ENCODE data around the gene PTPN2.

PTPN2 gene

DNA sequence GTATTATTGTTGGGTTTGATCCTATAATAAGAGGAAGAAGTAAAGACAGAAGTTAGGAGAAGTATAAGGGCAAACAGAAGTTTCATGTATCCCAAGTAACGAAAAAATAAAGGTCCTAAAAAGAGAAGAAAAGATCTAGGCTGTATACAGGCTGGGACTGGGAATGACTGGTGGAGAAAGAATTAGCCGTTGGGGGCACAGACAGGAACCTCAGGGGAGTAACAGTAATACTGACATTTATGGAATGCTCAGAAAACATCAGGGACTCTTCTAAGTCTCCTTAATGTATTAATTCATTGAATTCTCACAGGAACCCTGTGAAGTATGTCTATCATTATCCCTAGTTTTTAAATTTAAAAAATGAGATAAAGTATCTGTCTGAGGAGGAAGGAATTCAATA is 67.6 kb downstream of the PTPN2 start:
- no peak overlapping the region for H3K9ac ChIP-seq (ENCODE audit: low read length)
- no peaks in the 10 kb centered on the region for H3K27me3 ChIP-seq (ENCODE audit: low read length)
- no peak overlapping the region for H3K27ac ChIP-seq (ENCODE audit: low read depth, low read length)
- no peak overlapping the region for H2AFZ ChIP-seq (ENCODE audit: low read depth, low read length, severe bottlenecking)
- no peaks in the 10 kb centered on the region for H3K79me2 ChIP-seq (ENCODE audit: insufficient read depth, low read length)
- H3K9me2 ChIP-seq (replicated peaks; ENCODE audit: insufficient read depth, low read length) = no peaks in the 10 kb centered on the region
- no peaks in the 10 kb centered on the region for H4K20me1 ChIP-seq (ENCODE audit: low read depth, low read length)
- no peak overlapping the region for H3K4me3 ChIP-seq (ENCODE audit: insufficient read depth, low read length, poor library complexity, severe bottlenecking)
- peaks cover 19% of the 10 kb centered on the region; the same call in 1 of the 2 replicates for H3K36me3 ChIP-seq (ENCODE audit: low read length)
- no peaks in the 10 kb centered on the region for H3F3A ChIP-seq (ENCODE audit: insufficient read depth)
- no peak overlapping the region for H3K4me2 ChIP-seq (ENCODE audit: low read depth, low read length, poor library complexity, severe bottlenecking)
- H3K9me3 ChIP-seq (ENCODE audit: insufficient read depth, low read length) = no peaks in the 10 kb centered on the region
- TF ChIP-seq CTCF (IDR thresholded peaks at IDR 0.05; ENCODE audit: insufficient read depth, low read length, poor library complexity, severe bottlenecking) (no peak), EZH2phosphoT487 (conservative IDR thresholded peaks at IDR 0.05; ENCODE audit: low read length) (no peak)

DNA sequence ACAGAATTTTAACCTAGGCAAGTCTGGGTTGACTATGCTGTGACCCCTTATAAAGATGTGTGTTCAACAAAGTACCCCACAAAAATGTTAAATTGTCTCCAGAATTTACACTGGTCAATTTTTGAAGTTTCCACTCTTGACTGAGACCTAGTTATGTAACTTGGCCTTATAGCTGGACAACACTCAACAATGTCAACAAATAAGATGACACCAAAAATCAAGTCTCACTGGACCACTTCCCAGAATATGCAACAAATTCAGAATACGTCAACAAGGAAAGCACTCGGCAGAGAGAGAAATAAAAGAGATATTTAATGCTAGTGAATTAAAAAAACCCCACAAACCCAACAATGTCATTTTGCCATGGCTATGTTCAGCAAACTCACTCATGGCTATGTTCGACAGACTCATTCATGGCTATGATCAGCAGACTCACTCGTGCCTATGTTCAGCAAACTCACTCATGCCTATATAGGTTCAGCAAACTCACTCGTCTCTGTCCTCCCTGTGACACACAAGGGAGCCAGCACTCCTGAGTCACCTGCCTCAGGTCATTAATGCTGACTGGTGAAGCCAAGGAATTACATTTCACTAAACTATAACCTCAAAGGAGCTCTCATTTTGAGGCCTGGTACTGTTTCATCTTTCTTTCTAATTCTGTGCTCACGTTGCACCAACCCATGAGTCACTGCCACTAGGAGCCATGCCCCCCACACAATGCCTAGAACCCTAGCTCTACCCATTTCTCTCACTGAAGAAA is 72.7 kb downstream of the PTPN2 start:
- Histone ChIP-seq H3K9me2 (replicated peaks; ENCODE audit: insufficient read depth, low read length) (no peaks in the 10 kb centered on the region), H2AFZ (ENCODE audit: low read depth, low read length, severe bottlenecking) (no peak overlapping the region), H3F3A (ENCODE audit: insufficient read depth) (no peaks in the 10 kb centered on the region), H3K27me3 (ENCODE audit: low read length) (no peaks in the 10 kb centered on the region), H3K9ac (ENCODE audit: low read length) (no peak overlapping the region), H3K79me2 (ENCODE audit: insufficient read depth, low read length) (no peaks in the 10 kb centered on the region), H3K4me3 (ENCODE audit: insufficient read depth, low read length, poor library complexity, severe bottlenecking) (no peak overlapping the region), H3K9me3 (ENCODE audit: insufficient read depth, low read length) (no peaks in the 10 kb centered on the region), H3K4me2 (ENCODE audit: low read depth, low read length, poor library complexity, severe bottlenecking) (no peak overlapping the region), H4K20me1 (ENCODE audit: low read depth, low read length) (no peaks in the 10 kb centered on the region), H3K27ac (ENCODE audit: low read depth, low read length) (no peak overlapping the region), H3K36me3 (ENCODE audit: low read length) (peaks cover 10% of the 10 kb centered on the region; the same call in 1 of the 2 replicates)
- TF ChIP-seq EZH2phosphoT487 (conservative IDR thresholded peaks at IDR 0.05; ENCODE audit: low read length) (no peak), CTCF (IDR thresholded peaks at IDR 0.05; ENCODE audit: insufficient read depth, low read length, poor library complexity, severe bottlenecking) (no peak)

GRCh38 chr18:12803069-12803936 is 80.7 kb downstream of the PTPN2 start:
- Histone ChIP-seq H3K27me3 (ENCODE audit: low read length) (no peaks in the 10 kb centered on the region), H3K9me3 (ENCODE audit: insufficient read depth, low read length) (no peaks in the 10 kb centered on the region), H3K9me2 (replicated peaks; ENCODE audit: insufficient read depth, low read length) (no peaks in the 10 kb centered on the region), H3K9ac (ENCODE audit: low read length) (no peak overlapping the region), H3K4me2 (ENCODE audit: low read depth, low read length, poor library complexity, severe bottlenecking) (no peak overlapping the region), H4K20me1 (ENCODE audit: low read depth, low read length) (no peaks in the 10 kb centered on the region), H3F3A (ENCODE audit: insufficient read depth) (no peaks in the 10 kb centered on the region), H3K4me3 (ENCODE audit: insufficient read depth, low read length, poor library complexity, severe bottlenecking) (no peak overlapping the region), H3K36me3 (ENCODE audit: low read length) (peaks cover 2% of the 10 kb centered on the region; the same call in 1 of the 2 replicates), H3K27ac (ENCODE audit: low read depth, low read length) (no peak overlapping the region), H2AFZ (ENCODE audit: low read depth, low read length, severe bottlenecking) (no peak overlapping the region), H3K79me2 (ENCODE audit: insufficient read depth, low read length) (no peaks in the 10 kb centered on the region)
- TF ChIP-seq EZH2phosphoT487 (conservative IDR thresholded peaks at IDR 0.05; ENCODE audit: low read length) (no peak), CTCF (IDR thresholded peaks at IDR 0.05; ENCODE audit: insufficient read depth, low read length, poor library complexity, severe bottlenecking) (no peak)

Data from SU-DHL-6 (cell line).